KMS-11 (cell line): ENCODE measurements around the gene CALHM2.

ENCODE experiments used
- H2AFZ ChIP-seq: fragments of 200-600 bp; sonication (generic); 2 replicates; pipeline ENCODE4 v1.6.1; 2016; ENCODE audit warnings: antibody characterized with exemption, mixed run types, low read depth
- H3K27ac ChIP-seq: fragments of 200-600 bp; sonication (generic); 2 replicates; pipeline ENCODE4 v1.6.1; 2016; ENCODE audit warnings: mild to moderate bottlenecking, mixed run types
- H3K27me3 ChIP-seq: fragments of 200-600 bp; sonication (generic); 2 replicates; pipeline ENCODE4 v1.6.1; 2017; ENCODE audit warnings: mild to moderate bottlenecking, low read depth, mixed run types, moderate library complexity; ENCODE audit not compliant: insufficient read depth
- H3K36me3 ChIP-seq: fragments of 200-600 bp; sonication (generic); 2 replicates; pipeline ENCODE4 v1.6.1; 2017; ENCODE audit warnings: mild to moderate bottlenecking, mixed run types; ENCODE audit not compliant: insufficient read depth
- H3K4me1 ChIP-seq: fragments of 200-600 bp; sonication (generic); 2 replicates; pipeline ENCODE4 v1.6.1; 2016; ENCODE audit warnings: mild to moderate bottlenecking, low read depth, mixed run types; ENCODE audit not compliant: poor library complexity, severe bottlenecking
- H3K4me2 ChIP-seq: fragments of 200-600 bp; sonication (generic); 2 replicates; pipeline ENCODE4 v1.7.0; 2016; ENCODE audit warnings: mild to moderate bottlenecking, mixed run types
- H3K4me3 ChIP-seq: fragments of 200-600 bp; sonication (generic); IDR thresholded peaks from 2 replicates; pipeline ENCODE4 v1.6.1; 2017; ENCODE audit warnings: low read depth, low read length, mixed read lengths; ENCODE audit not compliant: insufficient read depth
- H3K79me2 ChIP-seq: fragments of 200-600 bp; sonication (generic); 2 replicates; pipeline ENCODE4 v1.6.1; 2016; ENCODE audit warnings: low read depth, mixed run types; ENCODE audit not compliant: insufficient read depth
- H3K9ac ChIP-seq: fragments of 200-600 bp; sonication (generic); 2 replicates; pipeline ENCODE4 v1.6.1; 2016; ENCODE audit warnings: mild to moderate bottlenecking, mixed run types
- H4K20me1 ChIP-seq: fragments of 200-600 bp; sonication (generic); 2 replicates; pipeline ENCODE4 v1.6.1; 2016; ENCODE audit warnings: mild to moderate bottlenecking, mixed run types; ENCODE audit not compliant: insufficient read depth
- CTCF ChIP-seq: fragments of 200-600 bp; sonication (generic); conservative IDR thresholded peaks from 2 replicates; pipeline ENCODE4 v1.6.1; 2017; ENCODE audit warnings: low read depth, mild to moderate bottlenecking, antibody characterized with exemption, low read length, moderate library complexity, mixed read lengths

CALHM2 gene

GRCh38 chr10:103493362-103493915, 41.3 kb upstream of the CALHM2 start, which contains the start of gene NEURL1:
Gene NEURL1 (plus strand): TSS chr10:103493705. CDS start chr10:103494388, 683 bp downstream.
- H3K27me3 ChIP-seq, result peaks cover 10% of the 10 kb centered on the region; the same call in 1 of the 2 replicates
- no peaks in the 10 kb centered on the region for H3K36me3 ChIP-seq
- no peak for TF ChIP-seq CTCF
- no peaks in the 10 kb centered on the region for H4K20me1 ChIP-seq
- no peaks in the 10 kb centered on the region for H3K79me2 ChIP-seq
- H3K4me1 ChIP-seq, result peaks cover 52% of the 10 kb centered on the region
- peak within 1 kb of the TSS; percentile 64 for H2AFZ ChIP-seq
- peak within 1 kb of the TSS; percentile 37; the same call in 1 of the 2 replicates for H3K9ac ChIP-seq
- H3K4me3 ChIP-seq, result no peak within 1 kb of the TSS
- no peak within 1 kb of the TSS for H3K27ac ChIP-seq
- peak within 1 kb of the TSS; percentile 68 for H3K4me2 ChIP-seq

- Histone ChIP-seq H2AFZ (no peak overlapping the region), H3K79me2 (no peaks in the 10 kb centered on the region), H3K36me3 (no peaks in the 10 kb centered on the region), H4K20me1 (no peaks in the 10 kb centered on the region), H3K27me3 (peaks cover 10% of the 10 kb centered on the region; the same call in 1 of the 2 replicates), H3K9ac (no peak overlapping the region), H3K4me2 (no peak overlapping the region), H3K4me3 (no peak overlapping the region), H3K4me1 (peaks cover 45% of the 10 kb centered on the region), H3K27ac (no peak overlapping the region)
- TF ChIP-seq CTCF, result no peak
Observed at GRCh38 chr10:103492655-103493261, 40.6 kb upstream of the CALHM2 start.

GRCh38 chr10:103491729-103492364, 39.7 kb upstream of the CALHM2 start:
- Histone ChIP-seq H3K9ac (no peak overlapping the region), H3K27ac (no peak overlapping the region), H3K36me3 (no peaks in the 10 kb centered on the region), H3K27me3 (peaks cover 10% of the 10 kb centered on the region; the same call in 1 of the 2 replicates), H3K79me2 (no peaks in the 10 kb centered on the region), H4K20me1 (no peaks in the 10 kb centered on the region), H3K4me1 (peaks cover 39% of the 10 kb centered on the region), H3K4me2 (peak overlapping the region; percentile 56; the same call in 1 of the 2 replicates), H2AFZ (no peak overlapping the region), H3K4me3 (no peak overlapping the region)
- no peak for TF ChIP-seq CTCF

- Histone ChIP-seq H2AFZ (peak overlapping the region; percentile 39; the same call in 1 of the 2 replicates), H3K9ac (peak overlapping the region; percentile 17; the same call in 1 of the 2 replicates), H3K4me2 (peak overlapping the region; percentile 56), H3K4me3 (no peak overlapping the region), H3K27me3 (peaks cover 10% of the 10 kb centered on the region; the same call in 1 of the 2 replicates), H3K36me3 (no peaks in the 10 kb centered on the region), H3K27ac (peak overlapping the region; percentile 52), H3K79me2 (no peaks in the 10 kb centered on the region), H3K4me1 (peaks cover 40% of the 10 kb centered on the region), H4K20me1 (no peaks in the 10 kb centered on the region)
- TF ChIP-seq CTCF, result no peak
Observed at GRCh38 chr10:103490986-103491314, 38.8 kb upstream of the CALHM2 start.
